ENCODE results near the gene SMURF2.
"Not testable (repeated sequence)": the region's sequence is repeated elsewhere in the genome, so short reads cannot be mapped to it uniquely, and the experiment has no call there.

The SMURF2 gene

GRCh38 chr17:64603987-64604386 is 58.1 kb downstream of the SMURF2 start:
- H3K4me3 ChIP-seq (ENCODE audit: low read length): no peak overlapping the region
- TF ChIP-seq ZNF274 (IDR thresholded peaks at IDR 0.05; ENCODE audit: low read depth, low read length): no peak

DNA sequence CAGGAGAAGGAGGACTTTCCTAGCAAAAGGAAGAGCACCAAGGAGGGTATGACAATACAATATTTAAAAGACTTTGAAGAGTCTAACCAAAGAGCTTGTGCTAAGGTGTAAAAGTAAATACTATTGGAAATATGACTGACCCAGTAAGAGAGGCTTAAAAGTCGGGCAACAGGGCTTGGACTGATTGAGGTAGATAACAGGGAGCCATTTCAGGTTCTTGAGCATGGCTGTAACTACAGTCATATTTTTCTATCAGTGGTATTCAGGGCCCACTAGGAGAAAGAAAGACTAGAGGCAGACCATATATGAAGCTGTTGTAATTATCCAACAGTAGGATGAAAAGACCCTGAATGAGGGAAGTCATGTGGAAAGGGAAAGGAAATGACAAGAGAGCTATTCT is 62.3 kb downstream of the SMURF2 start:
- H3K4me3 ChIP-seq (ENCODE audit: low read length): no peak overlapping the region
- TF ChIP-seq ZNF274 (IDR thresholded peaks at IDR 0.05; ENCODE audit: low read depth, low read length): no peak

DNA sequence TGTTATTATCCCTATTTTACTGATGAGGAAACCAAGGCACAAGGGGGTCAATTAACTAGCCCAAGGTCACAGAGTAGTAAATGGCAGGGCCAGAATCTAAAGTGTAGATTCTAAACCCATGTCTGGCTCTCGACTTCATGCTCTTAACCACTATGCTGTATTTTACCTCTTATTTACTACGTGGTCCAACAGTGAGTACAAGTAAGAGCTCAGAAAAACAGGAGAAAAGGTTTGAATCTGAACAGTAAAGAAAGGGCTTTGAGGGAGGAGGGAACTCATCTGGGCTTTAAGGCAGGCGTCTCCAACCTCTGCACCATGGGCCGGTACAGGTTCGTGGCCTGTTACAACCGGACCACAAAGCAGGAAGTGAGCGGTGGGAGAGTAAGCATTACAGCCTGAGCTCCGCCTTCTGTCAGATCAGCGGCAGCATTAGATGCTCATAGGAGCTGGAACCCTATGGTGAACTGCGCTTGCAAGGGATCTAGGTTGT is 62.9 kb downstream of the SMURF2 start:
- no peak overlapping the region; the same call in 1 of the 2 replicates for H3K4me3 ChIP-seq (ENCODE audit: low read length)

GRCh38 chr17:64598672-64599071 is 63.4 kb downstream of the SMURF2 start:
- TF ChIP-seq ZNF274 (IDR thresholded peaks at IDR 0.05; ENCODE audit: low read depth, low read length): no peak
- H3K4me3 ChIP-seq (ENCODE audit: low read length): no peak overlapping the region

More for the DNA sequence above, 62.9 kb downstream of the SMURF2 start:
- no peak for TF ChIP-seq ZNF274 (IDR thresholded peaks at IDR 0.05; ENCODE audit: low read depth, low read length)

DNA sequence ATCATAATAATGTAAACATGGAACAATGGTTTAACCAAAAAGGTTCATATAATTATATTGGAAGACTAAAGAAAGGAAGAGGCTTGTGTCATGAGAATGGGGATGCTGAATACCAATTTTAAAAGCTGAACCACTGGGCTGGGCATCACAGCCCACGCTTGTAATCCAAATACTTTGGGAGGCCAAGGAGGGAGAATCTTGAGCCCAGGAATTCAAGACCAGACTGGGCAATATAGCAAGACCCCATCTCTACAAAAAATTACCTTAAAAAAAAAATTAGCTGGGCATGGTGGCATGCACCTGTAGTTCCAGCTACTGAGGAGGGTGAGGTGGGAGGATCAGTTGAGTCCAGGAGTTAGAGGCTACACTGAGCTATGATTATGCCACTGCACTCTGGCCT is 65.1 kb downstream of the SMURF2 start:
- no peak for TF ChIP-seq ZNF274 (IDR thresholded peaks at IDR 0.05; ENCODE audit: low read depth, low read length)
- no peak overlapping the region for H3K4me3 ChIP-seq (ENCODE audit: low read length)

- no peak for TF ChIP-seq ZNF274 (IDR thresholded peaks at IDR 0.05; ENCODE audit: low read depth, low read length)
These were observed 65.7 kb downstream of the SMURF2 start for GRCh38 chr17:64596439-64596838.

DNA sequence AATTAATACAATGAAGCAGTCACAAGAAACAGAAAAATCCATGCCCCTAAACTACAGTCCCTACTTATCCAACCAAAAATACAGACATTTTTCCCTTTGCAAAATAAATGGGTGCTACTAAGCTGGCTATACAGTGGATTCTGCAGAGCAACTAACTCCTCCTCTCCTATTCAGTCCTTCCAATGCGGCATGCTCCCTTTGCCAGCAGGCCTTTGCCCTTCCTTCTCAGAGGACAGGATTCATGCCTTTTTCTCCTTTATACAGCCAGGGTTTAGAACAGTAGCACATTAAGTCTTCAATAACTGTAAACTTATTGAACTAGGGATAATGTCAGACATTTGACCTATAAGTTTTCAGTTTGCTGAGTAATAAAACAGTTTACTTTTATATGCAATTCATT is 70.2 kb downstream of the SMURF2 start:
- no peak for TF ChIP-seq ZNF274 (IDR thresholded peaks at IDR 0.05; ENCODE audit: low read depth, low read length)
- H3K4me3 ChIP-seq (ENCODE audit: low read length): no peak overlapping the region

More at GRCh38 chr17:64596439-64596838, 65.7 kb downstream of the SMURF2 start:
- H3K4me3 ChIP-seq (ENCODE audit: low read length): no peak overlapping the region

GRCh38 chr17:64585146-64585545 is 77.0 kb downstream of the SMURF2 start:
- H3K4me3 ChIP-seq (ENCODE audit: low read length): no peak overlapping the region
- TF ChIP-seq ZNF274 (IDR thresholded peaks at IDR 0.05; ENCODE audit: low read depth, low read length): no peak

GRCh38 chr17:64583038-64583437 is 79.1 kb downstream of the SMURF2 start:
- no peak for TF ChIP-seq ZNF274 (IDR thresholded peaks at IDR 0.05; ENCODE audit: low read depth, low read length)
- H3K4me3 ChIP-seq (ENCODE audit: low read length): no peak overlapping the region

- TF ChIP-seq ZNF274 (IDR thresholded peaks at IDR 0.05; ENCODE audit: low read depth, low read length): no peak
- H3K4me3 ChIP-seq (ENCODE audit: low read length): no peak overlapping the region
These were observed 81.5 kb downstream of the SMURF2 start for GRCh38 chr17:64580384-64581315.

GRCh38 chr17:64579917-64580316 is 82.2 kb downstream of the SMURF2 start:
- H3K4me3 ChIP-seq (ENCODE audit: low read length): no peak overlapping the region
- no peak for TF ChIP-seq ZNF274 (IDR thresholded peaks at IDR 0.05; ENCODE audit: low read depth, low read length)

- H3K4me3 ChIP-seq (ENCODE audit: low read length): not testable (repeated sequence)
These were observed 85.1 kb downstream of the SMURF2 start for GRCh38 chr17:64577025-64577424.

- no peak overlapping the region for H3K4me3 ChIP-seq (ENCODE audit: low read length)
- TF ChIP-seq ZNF274 (IDR thresholded peaks at IDR 0.05; ENCODE audit: low read depth, low read length): no peak
These were observed 86.7 kb downstream of the SMURF2 start for GRCh38 chr17:64575431-64575830.

- no peak for TF ChIP-seq ZNF274 (IDR thresholded peaks at IDR 0.05; ENCODE audit: low read depth, low read length)
These were observed 87.5 kb downstream of the SMURF2 start for GRCh38 chr17:64574646-64575045.

DNA sequence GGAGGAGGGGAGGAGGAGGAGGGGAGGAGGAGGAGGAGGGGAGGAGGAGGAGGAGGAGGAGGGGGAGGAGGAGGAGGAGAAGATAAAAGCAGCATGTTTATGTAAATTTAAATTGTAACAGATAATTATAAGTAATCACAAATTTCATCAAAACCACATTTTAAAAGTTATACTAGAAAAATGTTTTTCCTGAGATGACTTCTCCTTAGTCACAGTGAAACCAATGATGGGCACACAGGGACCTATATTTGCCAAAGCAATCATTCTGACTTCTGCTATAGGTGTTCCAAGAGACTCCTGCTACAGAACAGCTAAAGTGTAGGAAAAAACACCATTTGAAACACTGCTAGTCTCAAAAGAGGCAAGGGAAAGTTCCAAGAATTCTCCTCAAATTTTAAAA is 88.9 kb downstream of the SMURF2 start:
- TF ChIP-seq ZNF274 (IDR thresholded peaks at IDR 0.05; ENCODE audit: low read depth, low read length): no peak
- H3K4me3 ChIP-seq (ENCODE audit: low read length): no peak overlapping the region

More at GRCh38 chr17:64574646-64575045, 87.5 kb downstream of the SMURF2 start:
- H3K4me3 ChIP-seq (ENCODE audit: low read length): no peak overlapping the region
